NCI-H2227 treated with DMSO at 0.1 percent for 48 hours (cell line): Measurements from ENCODE around the gene WDR33.

Experiments used
- DNase-seq: peaks from one replicate; lab custom pipeline; 2025; lab: John Stamatoyannopoulos, UW

WDR33 gene

GRCh38 chr2:127655209-127656073 is 155.5 kb downstream of the WDR33 start:
- DNase-seq: no peak

DNA sequence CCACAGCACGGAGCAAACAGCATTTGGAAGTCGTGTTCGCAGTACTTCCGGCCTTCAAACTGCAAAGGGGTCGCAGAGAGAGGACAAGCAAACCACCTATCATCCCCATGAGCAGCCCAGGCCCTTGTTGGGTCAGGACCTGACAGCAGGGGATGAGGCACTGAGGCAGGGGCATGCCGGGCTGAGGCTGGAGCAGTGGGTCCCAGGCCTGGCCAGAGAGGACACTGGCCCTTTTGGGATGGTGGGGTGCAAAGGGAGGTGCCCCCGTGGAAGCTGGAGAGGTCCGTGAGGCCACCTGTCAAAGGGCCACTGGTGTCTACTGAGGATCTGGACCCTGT is 156.2 kb downstream of the WDR33 start:
- no peak for DNase-seq

- no peak for DNase-seq
These were observed 156.7 kb downstream of the WDR33 start for GRCh38 chr2:127654084-127654837.

DNA sequence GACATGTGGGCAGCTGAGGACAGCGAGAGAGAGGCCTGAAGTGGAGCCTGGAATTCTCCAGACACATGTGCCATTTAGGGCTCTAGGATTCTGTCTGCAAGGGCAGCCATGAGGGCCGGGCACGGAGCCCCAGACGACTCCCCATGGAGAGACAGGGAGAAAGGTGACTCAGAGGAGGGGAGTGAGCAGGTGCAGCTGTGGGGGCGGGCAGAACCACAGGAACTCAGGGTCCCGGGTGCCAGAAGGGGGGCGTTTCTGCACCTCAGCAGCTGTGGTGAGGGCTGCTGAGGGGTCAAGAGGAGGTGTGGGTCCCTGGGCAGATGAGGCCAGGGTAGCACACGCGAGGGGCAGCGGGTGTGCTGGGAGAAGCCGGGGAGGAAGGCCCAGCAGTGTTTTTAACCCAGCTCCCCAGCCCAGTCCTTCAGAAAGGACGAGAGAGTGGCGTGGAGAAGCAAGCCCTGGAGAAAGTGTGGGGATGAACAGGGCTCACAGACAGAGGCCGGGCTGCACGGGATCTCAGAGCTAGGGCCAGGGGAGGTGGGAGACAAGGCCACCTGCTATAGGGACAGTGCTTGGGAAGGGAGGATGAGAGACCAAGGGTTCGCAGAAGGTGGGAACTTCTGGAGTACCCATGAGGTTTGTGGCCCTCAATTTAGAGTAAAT is 157.4 kb downstream of the WDR33 start:
- DNase-seq: no peak

- no peak for DNase-seq
These were observed 158.1 kb downstream of the WDR33 start for GRCh38 chr2:127652786-127653357.

- DNase-seq: no peak
These were observed 158.9 kb downstream of the WDR33 start for GRCh38 chr2:127651971-127652550.

- DNase-seq: no peak
These were observed 159.6 kb downstream of the WDR33 start for GRCh38 chr2:127651381-127651809.
